Measurements from ENCODE around the gene WDR37.

WDR37 gene

DNA sequence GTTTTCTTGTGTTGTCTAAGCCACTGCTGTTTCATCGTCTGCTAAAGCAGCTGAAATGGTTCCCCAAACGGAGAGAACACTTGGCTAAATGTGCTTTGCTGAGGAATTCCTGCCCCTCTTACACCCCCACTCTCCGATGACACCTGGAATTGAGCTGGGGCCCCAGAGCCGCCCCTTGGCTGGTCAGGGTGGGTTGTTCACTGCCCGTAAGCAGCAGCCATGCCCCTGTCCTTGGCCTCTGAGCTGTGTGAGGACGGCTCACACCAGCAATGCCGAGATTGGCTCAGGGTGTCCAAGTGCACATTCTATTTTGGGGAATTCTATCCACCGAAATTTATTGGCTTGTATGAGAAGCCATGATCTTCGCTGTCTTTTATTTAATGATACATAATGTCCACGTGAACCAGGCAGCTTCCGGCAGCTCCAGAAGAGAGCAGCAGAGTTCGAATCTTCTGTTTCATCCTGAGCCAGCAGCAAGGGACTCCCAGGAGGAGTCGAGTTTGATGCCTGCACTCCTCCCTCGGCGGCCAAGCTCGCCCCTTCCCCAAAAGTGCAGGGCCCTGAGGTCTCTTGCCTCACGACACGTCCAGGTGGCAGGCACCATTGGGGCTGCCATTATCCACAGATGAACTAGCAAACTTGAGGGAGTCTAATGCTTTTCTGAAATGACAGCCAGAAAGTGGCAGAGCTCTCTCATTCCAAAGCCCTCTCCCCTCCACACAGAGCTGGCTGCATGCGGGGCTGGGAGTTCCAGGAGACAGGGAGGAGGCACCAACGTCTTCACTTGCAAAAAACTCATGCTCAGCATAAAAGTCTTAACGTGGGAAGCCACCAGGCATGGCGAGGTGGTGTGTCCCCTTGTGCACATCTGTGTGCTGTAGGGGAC, 114.0 kb downstream of the WDR37 start:
- DNase-seq (ENCODE audit: low spot score) = no peak

DNA sequence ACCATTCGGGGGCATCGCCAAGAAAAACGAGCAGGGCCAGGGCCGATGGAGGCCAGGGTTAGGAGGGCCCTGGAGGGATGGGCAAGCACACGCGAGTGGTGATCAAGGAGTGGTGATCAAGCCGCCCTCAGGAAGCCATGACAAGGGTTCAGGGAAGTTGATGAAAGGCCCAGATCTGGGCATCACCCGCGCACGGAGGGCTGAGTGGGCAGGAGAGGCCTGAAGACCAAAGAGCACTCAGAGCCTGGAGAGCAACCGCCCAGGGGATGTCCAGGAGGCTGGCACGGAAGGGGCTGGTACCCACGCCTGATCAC, 114.6 kb downstream of the WDR37 start:
- no peak for DNase-seq (ENCODE audit: low spot score)

DNA sequence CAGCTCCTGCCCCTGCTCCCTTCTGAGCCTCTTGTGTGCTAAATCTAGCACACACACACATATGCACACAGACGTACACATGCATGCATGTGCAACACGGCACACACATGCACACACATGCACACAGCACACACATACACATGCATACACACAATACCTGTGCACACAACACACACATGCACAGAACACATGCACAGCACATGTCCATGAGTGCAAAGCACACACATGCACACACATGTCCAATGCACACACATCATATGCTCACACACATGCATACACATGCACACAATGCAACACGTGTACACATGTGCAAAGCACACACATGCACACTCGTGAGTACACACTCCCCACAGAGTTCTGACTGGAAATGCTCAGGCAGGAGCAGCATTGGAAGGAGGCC, 115.0 kb downstream of the WDR37 start:
- no peak for DNase-seq (ENCODE audit: low spot score)

DNA sequence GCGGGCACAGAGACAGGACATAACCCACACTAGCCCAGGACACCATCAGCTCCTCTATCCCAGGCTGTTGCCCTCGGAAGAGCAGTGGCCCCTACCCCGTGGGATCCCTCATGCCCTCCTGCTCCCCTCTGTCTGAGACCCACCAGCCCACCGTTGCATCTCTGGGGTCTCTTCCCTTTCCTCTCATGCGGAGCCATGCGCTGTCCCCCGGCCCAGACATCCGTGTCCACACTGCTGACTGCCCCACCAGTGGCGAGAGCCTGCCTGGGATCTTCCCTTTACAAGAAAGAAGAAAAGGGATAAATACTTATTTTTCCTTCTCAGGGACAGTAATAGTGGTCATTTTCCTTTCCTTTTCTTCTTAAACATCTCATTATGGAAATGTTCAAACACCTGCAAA, 115.4 kb downstream of the WDR37 start:
- no peak for DNase-seq (ENCODE audit: low spot score)

DNA sequence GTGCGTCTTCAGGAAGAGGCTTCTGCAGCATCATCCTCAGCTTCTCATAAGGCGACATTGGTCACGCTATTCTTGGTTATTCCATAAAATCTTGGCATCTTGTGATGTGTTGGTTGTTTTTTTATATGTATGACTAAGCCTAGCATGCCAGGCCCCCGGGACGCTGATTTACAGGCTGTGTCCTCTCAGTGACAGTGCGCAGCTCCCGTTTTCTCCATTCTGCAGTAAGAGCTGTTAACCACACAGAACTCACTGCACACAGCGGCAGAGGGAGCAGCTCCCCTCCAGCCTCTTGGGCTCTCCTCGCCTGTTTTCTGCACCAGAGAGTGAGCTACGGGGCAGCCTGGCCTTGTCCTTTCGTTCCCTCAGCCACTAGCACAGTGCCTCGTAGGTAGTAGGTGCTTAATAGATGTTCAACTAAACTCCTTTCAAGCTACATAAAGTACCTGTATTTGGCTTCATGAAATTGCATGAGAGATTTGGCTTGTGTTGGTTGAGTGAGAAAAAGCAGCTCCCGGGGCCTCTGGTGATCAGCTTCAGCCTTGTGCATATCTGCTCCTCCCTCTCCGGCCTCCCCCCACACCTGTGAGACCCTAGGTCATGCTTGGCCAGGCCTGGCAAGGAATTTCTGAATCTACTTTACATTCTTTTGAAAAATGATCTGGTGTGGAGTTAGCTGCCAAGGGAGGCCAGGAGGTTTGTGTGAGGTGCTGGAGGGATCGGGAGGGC, 116.2 kb downstream of the WDR37 start:
- no peak for DNase-seq (ENCODE audit: low spot score)

DNA sequence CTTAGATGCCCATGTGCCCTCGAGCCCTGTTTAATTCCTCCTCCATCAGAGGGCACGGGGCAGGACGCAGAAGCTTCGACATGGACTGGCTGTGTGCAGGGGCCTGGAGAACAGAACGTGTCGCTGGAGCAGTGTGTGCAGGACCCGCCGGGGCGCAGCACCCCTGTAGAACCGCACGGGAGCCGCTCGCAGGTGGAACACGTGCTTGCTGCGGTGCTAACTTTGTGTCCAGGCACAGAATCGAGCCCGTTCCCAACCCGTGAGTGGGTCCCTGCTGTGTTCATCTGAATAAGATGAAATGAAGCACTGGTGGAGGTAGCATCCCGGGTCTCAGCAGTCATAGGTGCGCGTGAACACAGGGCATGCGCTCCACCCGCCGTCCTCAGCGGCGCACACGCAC, 116.9 kb downstream of the WDR37 start:
- DNase-seq (ENCODE audit: low spot score) = no peak

DNA sequence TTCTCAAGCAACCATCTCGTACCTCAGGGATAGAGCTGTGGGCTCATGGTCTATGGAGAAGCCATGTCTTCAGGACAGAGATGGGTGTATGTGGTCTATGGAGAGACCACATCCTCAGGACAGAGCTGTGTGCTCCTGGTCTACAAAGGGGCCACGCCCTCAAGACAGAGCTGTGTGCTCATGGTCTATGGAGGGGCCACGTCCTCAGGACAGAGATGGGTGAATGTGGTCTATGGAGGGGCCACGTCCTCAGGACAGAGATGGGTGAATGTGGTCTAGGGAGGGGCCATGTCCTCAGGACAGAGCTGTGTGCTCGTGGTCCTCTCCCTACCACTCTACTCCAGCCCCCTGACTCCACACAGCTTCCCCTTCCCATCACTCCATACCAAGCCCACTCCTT, 117.8 kb downstream of the WDR37 start:
- DNase-seq (ENCODE audit: low spot score) = no peak

DNA sequence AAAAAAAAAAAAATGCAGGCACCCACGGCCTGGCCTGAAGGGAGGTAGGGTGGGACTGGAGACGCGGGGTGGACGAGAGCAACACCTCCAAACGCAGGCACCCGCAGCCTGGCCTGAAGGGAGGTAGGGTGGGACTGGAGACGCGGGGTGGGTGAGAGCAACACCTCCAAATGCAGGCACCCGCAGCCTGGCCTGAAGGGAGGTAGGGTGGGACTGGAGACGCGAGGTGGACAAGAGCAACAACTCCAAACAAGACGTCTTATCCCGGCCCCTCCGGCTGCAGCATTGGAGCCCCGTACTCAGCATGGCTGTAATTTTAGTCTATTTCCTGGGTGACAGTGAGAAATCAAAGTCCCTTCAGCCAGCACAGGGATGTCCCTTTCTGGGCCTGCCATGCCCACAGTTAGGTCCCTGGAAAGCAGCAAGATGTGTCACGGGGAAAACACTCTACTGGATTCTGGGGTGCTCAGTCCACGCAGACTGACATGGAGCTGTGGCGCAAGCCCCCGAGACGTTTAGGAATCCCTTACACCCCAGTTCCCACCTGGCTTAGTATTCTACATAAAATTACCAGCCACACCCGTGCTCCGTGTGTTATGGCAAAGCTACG, 119.9 kb downstream of the WDR37 start:
- no peak for DNase-seq (ENCODE audit: low spot score)

DNA sequence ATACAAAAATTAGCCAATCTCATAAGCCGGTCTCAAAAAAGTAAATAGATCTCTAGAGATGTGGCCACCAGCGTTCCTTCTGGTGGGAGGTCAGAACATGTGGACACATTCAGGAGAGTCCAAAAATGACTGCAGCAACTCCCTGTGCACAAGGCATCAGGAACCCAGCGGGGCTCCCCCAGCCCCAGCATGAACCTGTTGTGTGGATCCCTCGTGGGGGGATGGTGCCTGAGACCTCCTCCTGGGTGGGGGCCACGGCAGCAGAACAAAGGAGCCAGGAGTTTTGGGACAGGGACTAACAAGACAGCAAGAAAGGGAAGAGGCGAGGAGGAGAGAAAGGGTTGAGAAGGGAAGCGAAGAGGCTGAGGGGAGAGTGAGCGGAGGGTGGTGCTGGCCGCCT, 121.8 kb downstream of the WDR37 start:
- no peak for DNase-seq (ENCODE audit: low spot score)

DNA sequence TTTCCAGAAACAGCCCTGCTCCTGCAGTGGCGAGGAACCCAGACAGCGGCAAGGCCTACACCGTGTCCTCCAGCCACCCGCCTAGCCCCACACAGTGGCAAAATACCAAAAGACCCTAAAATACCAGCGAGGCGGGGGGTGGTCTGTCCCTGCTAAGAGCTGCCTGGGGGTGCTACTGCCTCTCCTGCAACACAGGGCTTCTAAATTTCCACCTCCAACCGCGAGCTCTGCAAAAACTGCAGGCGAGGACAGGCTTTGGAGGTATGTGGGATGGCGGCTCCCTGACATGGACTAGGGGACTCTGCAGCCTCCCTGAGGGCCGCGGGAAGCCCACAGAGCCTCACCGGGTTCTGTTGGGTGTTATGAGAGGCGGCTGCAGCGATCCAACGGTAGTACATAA, 122.3 kb downstream of the WDR37 start:
- DNase-seq (ENCODE audit: low spot score) = no peak

DNA sequence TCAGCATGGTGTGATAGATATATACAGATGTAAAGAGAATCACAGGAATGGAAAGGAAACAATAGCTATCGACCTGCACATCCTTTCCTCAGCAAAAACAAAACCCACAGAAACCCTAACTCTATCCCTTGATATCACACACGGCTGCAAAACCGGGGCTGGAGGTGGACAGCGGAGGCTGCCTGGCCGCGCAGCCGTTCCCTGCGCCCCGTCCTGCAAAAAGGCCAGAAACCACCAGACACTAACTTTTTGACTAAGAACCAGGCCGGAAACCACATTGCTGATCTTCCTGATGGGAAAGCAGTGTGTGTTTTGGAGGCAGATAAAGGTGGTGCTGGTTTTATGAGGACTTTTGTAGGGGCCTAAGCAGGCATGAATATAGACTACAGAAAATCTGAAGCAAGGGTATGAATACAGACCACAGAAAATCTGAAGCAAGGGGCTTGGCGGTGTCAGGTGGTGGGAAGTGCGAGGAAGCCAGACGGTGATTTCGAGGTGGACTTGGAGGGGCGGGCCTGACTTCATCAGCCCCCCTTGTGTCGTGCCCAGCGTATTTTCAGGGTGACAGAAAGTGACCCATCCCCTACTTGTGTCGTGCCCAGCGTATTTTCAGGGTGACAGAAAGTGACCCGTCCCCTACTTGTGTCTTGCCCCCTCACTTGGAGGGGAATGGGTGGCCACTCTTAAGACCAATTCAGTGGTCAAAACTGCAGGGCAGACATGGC, 123.3 kb downstream of the WDR37 start:
- DNase-seq (ENCODE audit: low spot score) = no peak

DNA sequence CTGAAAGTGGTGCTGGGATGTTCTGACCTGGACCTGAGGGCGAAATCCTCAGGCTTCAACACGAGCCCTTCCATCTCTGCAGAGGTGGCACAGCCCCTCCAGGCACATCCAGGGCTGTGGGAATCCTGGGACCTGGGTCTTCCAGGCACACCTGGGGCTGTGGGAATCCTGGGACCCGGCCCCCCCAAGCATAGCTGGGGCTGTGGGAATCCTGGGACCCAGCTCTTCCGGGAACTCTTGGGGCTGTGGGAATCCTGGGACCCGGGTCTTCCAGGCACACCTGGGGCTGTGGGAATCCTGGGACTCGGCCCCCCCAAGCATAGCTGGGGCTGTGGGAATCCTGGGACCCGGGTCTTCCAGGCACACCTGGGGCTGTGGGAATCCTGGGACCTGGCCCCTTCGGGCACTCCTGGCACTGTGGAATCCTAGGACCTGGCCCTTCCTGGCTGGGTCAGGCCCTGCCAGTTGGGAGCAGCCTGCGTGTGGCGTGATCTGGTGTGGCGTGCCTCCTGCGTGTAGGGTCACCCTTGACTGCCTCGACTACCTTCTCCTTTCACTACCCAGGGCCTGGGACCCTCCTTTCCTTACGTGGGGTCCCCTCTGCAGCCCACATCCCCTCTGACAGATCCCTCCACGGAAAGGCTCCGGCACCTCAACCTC, 124.0 kb downstream of the WDR37 start:
- DNase-seq (ENCODE audit: low spot score) = no peak

DNA sequence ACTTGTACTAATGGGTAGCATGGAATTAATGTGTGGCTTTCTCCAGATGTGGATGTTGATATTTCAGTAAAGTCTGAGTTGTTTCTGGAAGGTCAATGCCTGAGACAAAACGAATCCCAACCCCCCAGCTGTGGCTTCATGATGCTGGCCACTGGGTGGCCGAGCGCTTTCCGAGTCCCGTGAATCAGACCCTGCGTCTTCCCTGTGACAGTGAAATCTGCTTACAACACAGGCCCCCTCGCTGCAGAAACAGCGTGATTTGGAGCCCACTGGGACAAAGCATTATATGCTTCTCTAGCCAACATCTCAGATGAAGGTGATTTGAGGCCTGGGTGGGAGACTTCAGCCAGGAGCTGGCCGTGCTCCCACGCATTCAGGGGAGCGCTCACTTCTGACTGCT, 124.7 kb downstream of the WDR37 start:
- DNase-seq (ENCODE audit: low spot score) = peak; percentile 78
